ENCODE data around the gene RAD50. TPM values are rescaled to one million over a fixed set of nuclear protein-coding genes. Genes with fewer than 3 reads are reported as not detected.
"Not testable (repeated sequence)": the region's sequence is repeated elsewhere in the genome, so short reads cannot be mapped to it uniquely, and the experiment has no call there.

Gene RAD50
- total and polyA plus RNA-seq, 2 of the 4 experiments (the other 2 are of a cell fraction), result 5.2 to 6.2 TPM

DNA sequence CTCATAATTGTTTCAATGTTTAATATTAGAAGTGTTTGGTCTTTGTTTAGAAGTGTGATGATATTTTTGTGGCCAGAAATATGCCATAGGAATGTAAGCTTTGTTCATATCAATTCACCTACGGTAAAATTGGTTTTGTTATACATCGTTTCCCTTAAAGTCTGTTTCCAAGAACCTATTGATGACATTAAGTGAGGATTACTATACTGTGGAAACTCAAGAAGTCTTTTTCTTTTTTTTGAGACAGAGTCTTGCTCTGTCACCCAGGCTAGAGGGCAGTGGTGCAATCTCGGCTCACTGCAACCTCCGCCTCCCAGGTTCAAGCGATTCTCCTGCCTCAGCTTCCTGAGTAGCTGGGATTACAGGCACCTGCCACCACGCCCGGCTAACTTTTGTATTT lies 7.9 kb upstream of the RAD50 start:
- H4K20me1 ChIP-seq (ENCODE audit: insufficient read depth, low read length); in situ Hi-C loops (cut with MboI; ENCODE audit: low sequenced_read_pairs); H4K8ac ChIP-seq (ENCODE audit: low read depth in 2 of 2, low read length in 2 of 2); H3K14ac ChIP-seq (replicated peaks; ENCODE audit: low read depth, low read length); H4K5ac ChIP-seq (ENCODE audit: low read depth, low read length); H2AK9ac ChIP-seq (replicated peaks; ENCODE audit: low read depth, low read length, poor library complexity); H3K79me1 ChIP-seq (ENCODE audit: low read depth in 1 of 2, low read length in 2 of 2); H3K4me1 ChIP-seq (ENCODE audit: control insufficient read depth, insufficient read depth, low read length); POLR2A ChIA-PET (ENCODE audit: unreplicated experiment); H3K9me3 ChIP-seq (ENCODE audit: control insufficient read depth, insufficient read depth, low read length); H3K27ac ChIP-seq (ENCODE audit: insufficient read depth, low read length); intact Hi-C loops (cut with micrococcal nuclease); ATAC-seq (ENCODE audit: low read depth); DNase-seq; H2BK5ac ChIP-seq (ENCODE audit: low read depth, low read length, poor library complexity, severe bottlenecking); H3K9me1 ChIP-seq (ENCODE audit: insufficient read depth, low read length); BruUV-seq (replicated peaks); CTCF ChIA-PET; H3K23ac ChIP-seq (ENCODE audit: low read depth, low read length); H2AFZ ChIP-seq (replicated peaks; ENCODE audit: low read length, poor library complexity); H3K4me2 ChIP-seq (ENCODE audit: low read depth, low read length); H2BK120ac ChIP-seq (ENCODE audit: low read depth, low read length); H4K91ac ChIP-seq (ENCODE audit: insufficient read depth, low read depth, low read length); H3K4ac ChIP-seq (ENCODE audit: low read depth, low read length); H3K56ac ChIP-seq (ENCODE audit: extremely low read depth, insufficient read depth, low read length); H3K4me3 ChIP-seq (ENCODE audit: insufficient read depth, low read depth, low read length); H3K36me3 ChIP-seq (ENCODE audit: control insufficient read depth, insufficient read depth, low read length); H2BK20ac ChIP-seq (ENCODE audit: low read depth, low read length); dilution Hi-C loops (cut with HindIII; ENCODE audit: low sequenced_read_pairs, unreplicated experiment); H3K9ac ChIP-seq (ENCODE audit: low read depth, low read length); H2AK5ac ChIP-seq (ENCODE audit: low read depth, low read length); H2BK15ac ChIP-seq (ENCODE audit: low read depth, low read length); H3K18ac ChIP-seq (ENCODE audit: low read depth, low read length): not testable (repeated sequence)
- peaks cover 15% of the 10 kb centered on the region for H3K27me3 ChIP-seq (ENCODE audit: control insufficient read depth, insufficient read depth, low read length)
- WGBS, 2 experiments (ENCODE audit: extremely low coverage in 2 of 2, insufficient read length in 1 of 2), result no CpG with 5 or more reads among the region's 7 CpGs

Measured in IMR-90 (cell line).